T-cell (primary cell): ENCODE data around the gene COL6A3. TPM values are rescaled to one million over a fixed set of nuclear protein-coding genes. Genes with fewer than 3 reads are reported as not detected.

ENCODE experiments used
- ATAC-seq, 4 experiments: fragments of 200-7000 bp in 3 of 4; fragments of 150-1000 bp in 1 of 4; cut with Tn5 transposase; replicated peaks in 1 of 4; 1 replicate in 3 of 4; 2 replicates in 1 of 4; pipeline ENCODE4 v1.10.0; 2021; ENCODE audit warnings: moderate library complexity in 3 of 4, mild to moderate bottlenecking in 2 of 4, moderate number of reproducible peaks in 1 of 4
- CTCF ChIA-PET, 2 donors: fragments of 300-600 bp; sonication (Branson Sonifier 250); formaldehyde crosslinking; loops; one replicate each; lab custom pipeline; 2022; ENCODE audit warnings: antibody characterized with exemption in 2 of 2; lab: Charles Lee
- POLR2A ChIA-PET, 2 donors: fragments of 300-600 bp; sonication (Branson Sonifier 250); formaldehyde crosslinking; loops; one replicate each; lab custom pipeline; 2022; ENCODE audit warnings: antibody characterized with exemption in 2 of 2; lab: Charles Lee
- DNase-seq, 35 experiments: peaks; one replicate each; pipeline versions ENCODE4 v3.0.0 to v3.0.0-alpha.2; 2013 to 2023
- H3K27ac ChIP-seq: one replicate; pipeline ENCODE4 v1.5.1; 2013; ENCODE audit warnings: low read length
- H3K27me3 ChIP-seq, 2 experiments: replicated peaks in 1 of 2; 1 replicate in 1 of 2; 2 replicates in 1 of 2; pipeline versions ENCODE4 v1.6.1 to v1.7.0; 2013; ENCODE audit warnings: low read length in 1 of 2, mixed read lengths in 1 of 2; ENCODE audit not compliant: control insufficient read depth in 2 of 2, insufficient read depth in 2 of 2; ENCODE audit errors: extremely low read depth in 1 of 2
- H3K36me3 ChIP-seq, 2 donors: 1 replicate in 1 of 2; 2 replicates in 1 of 2; pipeline versions ENCODE4 v1.6.1 to v1.7.0; 2013; ENCODE audit warnings: low read length in 1 of 2; ENCODE audit not compliant: control insufficient read depth in 2 of 2, insufficient read depth in 1 of 2; ENCODE audit errors: extremely low read depth in 1 of 2
- H3K4me1 ChIP-seq, 2 experiments: 1 replicate in 1 of 2; 2 replicates in 1 of 2; pipeline versions ENCODE4 v1.6.1 to v1.7.0; 2013; ENCODE audit warnings: low read length in 2 of 2, mixed read lengths in 1 of 2; ENCODE audit not compliant: insufficient read depth in 2 of 2, control insufficient read depth in 1 of 2; ENCODE audit errors: extremely low read depth in 1 of 2
- H3K4me3 ChIP-seq, 2 donors: 1 replicate in 1 of 2; 2 replicates in 1 of 2; pipeline versions ENCODE4 v1.5.1 to v1.7.0; 2013; ENCODE audit warnings: mild to moderate bottlenecking in 2 of 2, low read length in 1 of 2, moderate library complexity in 1 of 2; ENCODE audit not compliant: control insufficient read depth in 1 of 2; ENCODE audit errors: extremely low read depth in 1 of 2
- H3K9me3 ChIP-seq: 2 replicates; pipeline ENCODE4 v1.7.0; 2013
- H3K27ac Mint-ChIP-seq, 2 donors: one replicate each; pipeline ENCODE4 v1.8.0; 2020 to 2021; ENCODE audit warnings: mild to moderate bottlenecking in 2 of 2, mixed read lengths in 2 of 2
- H3K27me3 Mint-ChIP-seq, 2 donors: one replicate each; pipeline ENCODE4 v1.8.0; 2021 to 2022; ENCODE audit warnings: mixed read lengths in 2 of 2
- H3K36me3 Mint-ChIP-seq: one replicate; pipeline ENCODE4 v1.8.0; 2021; ENCODE audit warnings: mixed read lengths
- H3K4me1 Mint-ChIP-seq, 3 donors: one replicate each; pipeline ENCODE4 v1.8.0; 2020 to 2022; ENCODE audit warnings: mixed read lengths in 3 of 3, mild to moderate bottlenecking in 1 of 3
- H3K4me3 Mint-ChIP-seq, 3 donors: one replicate each; pipeline ENCODE4 v1.8.0; 2020 to 2022; ENCODE audit warnings: mild to moderate bottlenecking in 3 of 3, mixed read lengths in 3 of 3, moderate library complexity in 3 of 3
- H3K9me3 Mint-ChIP-seq, 3 donors: one replicate each; pipeline ENCODE4 v1.8.0; 2020 to 2022; ENCODE audit warnings: mixed read lengths in 3 of 3
- WGBS: methylation state at CpG from one replicate; pipeline ENCODE4 v1.1.5; 2013; ENCODE audit warnings: missing lambda C conversion rate; ENCODE audit not compliant: insufficient coverage; 5-methylcytosine and 5-hydroxymethylcytosine counted together
- total RNA-seq, 35 experiments: library from RNA in 6 of 35; stranded (reverse) in 6 of 35; fragments of 120-200 nt in 1 of 35; gene quantifications; one replicate each; pipeline versions ENCODE4 v1.2.1 to v1.2.4 and lab custom pipeline; 2013 to 2026

The COL6A3 gene
- total RNA-seq, 5 donors from 2014 or later (not counting 1 experiment from before 2014, with no cell fraction given): 1.5 to 2.9 (median 2.5) TPM

DNA sequence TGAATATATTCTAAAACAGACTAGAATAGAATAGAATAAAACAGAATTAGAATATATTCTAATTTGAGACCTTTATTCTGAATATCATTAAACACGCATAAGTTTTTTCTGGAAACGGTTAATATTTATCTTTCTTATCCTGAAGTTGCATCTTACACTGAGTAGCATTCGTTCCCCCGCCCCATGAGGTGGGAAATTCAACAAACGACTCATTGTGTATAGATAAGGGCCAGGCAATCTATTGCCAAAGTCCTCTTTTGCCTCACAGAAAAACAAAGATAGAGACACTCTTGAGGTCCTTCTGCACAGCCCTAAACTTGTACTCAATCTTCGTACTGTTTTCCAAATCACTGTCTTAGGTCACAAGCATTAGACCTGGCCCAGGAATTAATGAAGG is 98.1 kb downstream of the COL6A3 start:
- H3K4me3 Mint-ChIP-seq: no peak overlapping the region
- H3K9me3 Mint-ChIP-seq: no peaks in the 10 kb centered on the region
- no peak overlapping the region for H3K4me3 ChIP-seq
- 71% methylated on average over 3 of the region's 6 CpGs for WGBS
- no peaks in the 10 kb centered on the region for H3K36me3 Mint-ChIP-seq
- DNase-seq (no peak), ATAC-seq (no peak)
- H3K27me3 ChIP-seq: peaks cover 0 to 12% of the 10 kb centered on the region in 2 experiments
- H3K4me1 Mint-ChIP-seq: no peaks in the 10 kb centered on the region
- no peaks in the 10 kb centered on the region for H3K4me1 ChIP-seq
- ChIA-PET CTCF (no interaction called here), POLR2A (no interaction called here)
- H3K27ac ChIP-seq: no peak overlapping the region
- H3K9me3 ChIP-seq: no peaks in the 10 kb centered on the region
- H3K27ac Mint-ChIP-seq: no peak overlapping the region
- no peaks in the 10 kb centered on the region for H3K36me3 ChIP-seq
- peaks cover 15 to 16% of the 10 kb centered on the region in 2 donors for H3K27me3 Mint-ChIP-seq

DNA sequence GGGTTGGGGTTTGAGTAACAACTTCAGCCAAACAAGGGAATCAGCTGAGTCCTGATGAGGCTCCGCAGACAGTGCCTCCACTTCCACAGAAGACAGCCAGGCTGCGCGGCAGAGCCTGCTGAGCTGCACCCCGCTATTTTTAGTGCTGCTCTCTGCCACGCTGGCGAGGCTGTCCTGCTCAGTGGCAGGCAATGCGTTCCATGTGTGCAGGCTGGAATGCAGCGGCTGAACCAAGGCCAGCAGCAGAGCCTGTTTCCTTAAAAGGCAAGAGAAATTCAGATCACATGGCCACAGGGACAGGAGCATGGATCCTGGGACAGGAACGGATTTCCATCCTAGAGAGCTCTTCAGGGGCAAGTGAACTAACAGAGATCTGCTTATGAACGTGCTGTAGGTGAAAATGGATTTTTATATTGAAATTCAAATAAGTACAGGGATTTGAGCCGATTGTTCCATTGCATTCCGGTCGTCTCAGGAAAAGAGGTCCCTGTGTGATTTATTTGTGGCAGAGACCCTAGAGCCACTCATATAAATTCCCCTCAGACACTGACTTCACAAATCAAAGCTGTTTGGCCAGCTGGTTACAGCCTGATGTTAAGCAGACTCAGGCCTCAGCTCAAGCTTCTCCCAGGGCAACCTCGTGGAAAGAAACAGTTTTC is 98.7 kb downstream of the COL6A3 start:
- no peak overlapping the region for H3K27ac ChIP-seq
- Mint-ChIP-seq H3K4me1 (no peaks in the 10 kb centered on the region), H3K27me3 (peaks cover 16% of the 10 kb centered on the region in 2 donors), H3K27ac (no peak overlapping the region), H3K9me3 (no peaks in the 10 kb centered on the region), H3K36me3 (no peaks in the 10 kb centered on the region), H3K4me3 (no peak overlapping the region)
- CTCF ChIA-PET: no interaction called here
- peaks cover 0 to 12% of the 10 kb centered on the region in 2 experiments for H3K27me3 ChIP-seq
- H3K4me3 ChIP-seq: no peak overlapping the region
- DNase-seq (no peak), ATAC-seq (no peak)
- WGBS: 69% methylated on average over 10 of the region's 14 CpGs
- POLR2A ChIA-PET: no interaction called here
- no peaks in the 10 kb centered on the region for H3K36me3 ChIP-seq
- H3K4me1 ChIP-seq: no peaks in the 10 kb centered on the region
- no peaks in the 10 kb centered on the region for H3K9me3 ChIP-seq

DNA sequence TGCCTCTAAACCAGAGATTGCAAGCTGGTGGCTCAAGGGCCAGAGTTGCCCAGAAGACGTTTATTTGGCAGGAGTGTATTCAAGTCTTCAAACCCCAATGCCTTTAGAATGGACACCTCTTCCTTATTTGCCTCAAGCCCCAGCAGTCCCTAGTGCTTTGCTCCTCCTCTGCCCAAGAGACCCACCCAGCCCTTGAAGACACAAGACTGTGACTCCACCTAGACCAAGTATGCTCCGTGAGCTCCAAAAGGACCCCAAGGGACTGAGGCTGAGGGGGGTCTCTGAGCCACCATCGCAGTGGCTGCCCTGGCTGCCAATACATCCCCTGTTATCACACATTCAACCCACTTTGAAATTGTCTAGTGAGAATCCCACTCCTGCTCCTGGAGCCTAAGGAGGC is 99.3 kb downstream of the COL6A3 start:
- no peaks in the 10 kb centered on the region for H3K9me3 ChIP-seq
- Mint-ChIP-seq H3K36me3 (no peaks in the 10 kb centered on the region), H3K4me1 (no peaks in the 10 kb centered on the region), H3K9me3 (no peaks in the 10 kb centered on the region), H3K27ac (no peak overlapping the region), H3K27me3 (peaks cover 11 to 15% of the 10 kb centered on the region in 2 donors), H3K4me3 (no peak overlapping the region)
- H3K4me1 ChIP-seq: no peaks in the 10 kb centered on the region
- H3K27ac ChIP-seq: no peak overlapping the region
- H3K4me3 ChIP-seq: no peak overlapping the region
- 13% methylated on average over 1 of the region's 3 CpGs for WGBS
- peaks cover 0 to 12% of the 10 kb centered on the region in 2 experiments for H3K27me3 ChIP-seq
- DNase-seq: no peak
- POLR2A ChIA-PET: interaction anchor here in 1 of 2 donors (0.6 kb wide), 1 partner anchor 9 kb away, joined by 5 read pairs; no protein-coding TSS in a partner anchor
- CTCF ChIA-PET: no interaction called here
- ATAC-seq: no peak
- no peaks in the 10 kb centered on the region for H3K36me3 ChIP-seq

DNA sequence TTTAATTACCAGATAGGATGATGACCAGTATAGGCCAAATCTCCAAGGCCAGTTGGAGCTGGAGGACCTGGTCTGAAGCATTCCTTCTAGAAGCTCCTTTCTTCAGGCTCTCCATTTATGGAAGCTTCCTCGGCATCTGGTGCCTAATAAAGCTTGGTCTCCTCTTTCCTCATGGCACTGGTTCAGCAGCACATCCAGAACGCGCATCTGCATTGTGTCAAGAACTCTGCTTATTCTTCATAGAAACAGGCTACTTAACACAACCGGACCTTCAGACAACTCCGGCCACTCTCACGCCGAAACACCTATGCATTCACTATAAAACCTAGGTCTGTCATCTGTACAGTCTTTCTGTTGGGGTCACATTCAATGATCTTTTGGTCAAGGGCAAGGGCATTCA is 99.8 kb downstream of the COL6A3 start:
- ChIA-PET CTCF (no interaction called here), POLR2A (interaction anchor here in 1 of 2 donors (0.6 kb wide), 1 partner anchor 10 kb away, joined by 5 read pairs; no protein-coding TSS in a partner anchor)
- Histone ChIP-seq H3K4me1 (no peaks in the 10 kb centered on the region), H3K4me3 (no peak overlapping the region), H3K27ac (no peak overlapping the region), H3K36me3 (no peaks in the 10 kb centered on the region), H3K27me3 (peaks cover 0 to 8% of the 10 kb centered on the region in 2 experiments), H3K9me3 (no peaks in the 10 kb centered on the region)
- Mint-ChIP-seq H3K36me3 (no peaks in the 10 kb centered on the region), H3K4me1 (no peaks in the 10 kb centered on the region), H3K27ac (no peak overlapping the region), H3K27me3 (peaks cover 11 to 15% of the 10 kb centered on the region in 2 donors), H3K9me3 (no peaks in the 10 kb centered on the region), H3K4me3 (no peak overlapping the region)
- ATAC-seq (no peak), DNase-seq (no peak)
- 95% methylated on average over 7 of the region's 7 CpGs for WGBS

DNA sequence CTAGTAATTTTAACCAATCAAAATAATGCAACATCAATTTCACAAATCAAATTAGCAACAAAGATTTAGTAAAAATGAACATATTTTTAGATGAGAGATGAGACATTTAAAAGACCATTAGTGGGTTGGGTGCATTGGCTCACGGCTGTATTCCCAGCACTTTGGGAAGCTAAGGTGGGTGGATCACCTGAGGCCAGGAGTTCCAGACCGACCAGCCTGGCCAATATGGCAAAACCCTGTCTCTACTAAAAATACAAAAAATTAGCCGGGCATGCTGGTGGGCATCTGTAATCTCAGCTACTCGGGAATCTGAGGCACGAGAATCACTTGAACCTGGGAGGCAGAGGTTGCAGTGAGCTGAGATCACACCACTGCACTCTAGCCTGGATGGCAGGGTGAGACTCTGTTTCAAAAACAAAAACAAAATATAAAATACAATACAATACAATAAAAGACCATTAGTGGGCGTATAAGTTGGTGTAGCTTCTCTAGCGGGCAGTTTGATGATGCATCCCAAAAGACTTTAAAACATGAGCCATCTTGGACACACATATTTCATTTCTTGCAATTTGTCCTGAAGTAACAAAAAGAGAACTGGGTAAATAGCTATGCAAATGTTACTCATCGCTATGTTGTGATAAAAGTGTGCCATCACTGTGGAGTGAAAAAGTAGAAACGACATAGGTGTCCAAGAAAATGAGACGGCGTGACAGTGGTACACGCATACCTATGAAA is 101.8 kb downstream of the COL6A3 start:
- no peak for ATAC-seq
- Histone ChIP-seq H3K9me3 (no peaks in the 10 kb centered on the region), H3K36me3 (no peaks in the 10 kb centered on the region), H3K4me1 (no peaks in the 10 kb centered on the region), H3K27me3 (peaks cover 0 to 17% of the 10 kb centered on the region in 2 experiments), H3K4me3 (no peak overlapping the region), H3K27ac (no peak overlapping the region)
- Mint-ChIP-seq H3K36me3 (no peaks in the 10 kb centered on the region), H3K4me3 (no peak overlapping the region), H3K4me1 (no peaks in the 10 kb centered on the region), H3K27me3 (peaks cover 15 to 16% of the 10 kb centered on the region in 2 donors), H3K9me3 (no peaks in the 10 kb centered on the region), H3K27ac (no peak overlapping the region)
- POLR2A ChIA-PET: no interaction called here
- CTCF ChIA-PET: no interaction called here
- no peak for DNase-seq
- WGBS: 65% methylated on average over 5 of the region's 12 CpGs

DNA sequence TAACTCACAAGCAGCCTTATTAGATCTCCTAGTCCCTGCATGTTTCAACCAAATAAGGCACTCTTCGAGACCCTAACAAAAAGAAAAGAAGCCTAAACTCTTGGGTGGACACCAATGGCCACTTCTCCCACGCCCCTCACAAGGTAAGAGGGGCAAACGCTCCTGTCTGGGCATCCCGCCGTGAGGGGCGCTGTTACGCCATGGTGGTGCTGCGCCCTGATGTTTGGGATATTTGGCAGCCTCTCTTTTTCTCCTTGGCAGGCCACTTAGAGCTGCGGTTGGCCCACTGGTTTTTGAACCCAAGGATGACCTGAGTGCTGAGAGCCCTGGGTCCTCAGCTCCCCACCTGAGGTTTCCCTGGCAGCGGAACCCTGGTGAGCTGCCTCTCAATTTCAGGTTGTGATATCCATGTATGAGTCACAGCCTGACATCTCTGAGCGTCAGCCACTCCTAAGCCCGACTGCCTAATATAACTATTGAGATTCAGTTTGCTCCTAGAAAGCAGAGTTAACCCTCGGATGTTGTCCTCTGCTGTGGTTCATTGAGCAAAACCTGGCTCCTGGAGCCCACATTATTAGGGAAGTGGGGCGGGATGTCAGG is 103.3 kb downstream of the COL6A3 start:
- 85% methylated on average over 10 of the region's 14 CpGs for WGBS
- Histone ChIP-seq H3K36me3 (no peaks in the 10 kb centered on the region), H3K27me3 (peaks cover 0 to 19% of the 10 kb centered on the region in 2 experiments), H3K4me3 (no peak overlapping the region), H3K9me3 (no peaks in the 10 kb centered on the region), H3K4me1 (no peaks in the 10 kb centered on the region), H3K27ac (no peak overlapping the region)
- Mint-ChIP-seq H3K4me3 (no peak overlapping the region), H3K27me3 (peaks cover 17 to 18% of the 10 kb centered on the region in 2 donors), H3K4me1 (no peaks in the 10 kb centered on the region), H3K27ac (no peak overlapping the region), H3K9me3 (no peaks in the 10 kb centered on the region), H3K36me3 (no peaks in the 10 kb centered on the region)
- no peak for DNase-seq
- ATAC-seq: no peak
- ChIA-PET CTCF (no interaction called here), POLR2A (no interaction called here)
